AG09309 (cell line): ENCODE results near the gene KRT12.
A peak's percentile ranks its signal among the peaks of the same experiment; 100 is the strongest.
"Not testable (repeated sequence)": the region's sequence is repeated elsewhere in the genome, so short reads cannot be mapped to it uniquely, and the experiment has no call there.

Source experiments
- DNase-seq: peaks from one replicate; pipeline ENCODE4 v3.0.0-alpha.2; 2010; ENCODE audit warnings: low read depth
- H3K4me3 ChIP-seq: 2 replicates; pipeline ENCODE4 v1.5.1; 2011; ENCODE audit warnings: mild to moderate bottlenecking, low read depth, low read length, moderate library complexity; ENCODE audit not compliant: control insufficient read depth
- CTCF ChIP-seq: IDR thresholded peaks from 2 replicates; pipeline ENCODE4 v1.5.1; 2011; ENCODE audit warnings: mild to moderate bottlenecking, low read depth, low read length, inconsistent platforms; ENCODE audit not compliant: insufficient read depth, control insufficient read depth; ENCODE audit errors: missing control alignments

KRT12 gene

GRCh38 chr17:40818343-40818732, 48.7 kb downstream of the KRT12 start:
- no peak for DNase-seq
- TF ChIP-seq CTCF, result no peak
- peak overlapping the region; percentile 42 for H3K4me3 ChIP-seq

- DNase-seq, result no peak
- no peak overlapping the region for H3K4me3 ChIP-seq
- TF ChIP-seq CTCF, result no peak
Measured at GRCh38 chr17:40817103-40817682, 49.8 kb downstream of the KRT12 start.

- TF ChIP-seq CTCF, result no peak
- no peak for DNase-seq
- no peak overlapping the region for H3K4me3 ChIP-seq
Measured at GRCh38 chr17:40816569-40816968, 50.5 kb downstream of the KRT12 start.

- H3K4me3 ChIP-seq, result no peak overlapping the region
- DNase-seq, result no peak
- TF ChIP-seq CTCF, result no peak
Measured at GRCh38 chr17:40815381-40815780, 51.6 kb downstream of the KRT12 start.

GRCh38 chr17:40814657-40815056, 52.4 kb downstream of the KRT12 start:
- H3K4me3 ChIP-seq, DNase-seq: not testable (repeated sequence)

- no peak overlapping the region for H3K4me3 ChIP-seq
- DNase-seq, result no peak
- TF ChIP-seq CTCF, result no peak
Measured at GRCh38 chr17:40813804-40814203, 53.2 kb downstream of the KRT12 start.

- no peak for TF ChIP-seq CTCF
- H3K4me3 ChIP-seq, result no peak overlapping the region
- DNase-seq, result no peak
Measured at GRCh38 chr17:40812639-40813038, 54.4 kb downstream of the KRT12 start.
